ENCODE measurements around the gene LRRC61.

- TF ChIP-seq EZH2 (IDR thresholded peaks at IDR 0.05; ENCODE audit: low read depth, unreplicated experiment): no peak
- TF ChIP-seq CTCF (conservative IDR thresholded peaks at IDR 0.05; ENCODE audit: low read depth in 2 of 2): no peak
- TF ChIP-seq ZNF462 (CRISPR knock-in tag; IDR thresholded peaks at IDR 0.05): no peak
- TF ChIP-seq POLR2AphosphoS5 (IDR thresholded peaks at IDR 0.05; ENCODE audit: low read depth): no peak
- no peak for TF ChIP-seq NANOG (IDR thresholded peaks at IDR 0.05; ENCODE audit: borderline replicate concordance)
- no peak for TF ChIP-seq REST (IDR thresholded peaks at IDR 0.05; ENCODE audit: unreplicated experiment)
- no peak for TF ChIP-seq CREB1 (CRISPR knock-in tag; IDR thresholded peaks at IDR 0.05; ENCODE audit: low read depth)
These were observed 47.5 kb downstream of the LRRC61 start for GRCh38 chr7:150370612-150371071.
